GM18517 (cell line): ENCODE data around the gene ELAC1.
"Not testable (repeated sequence)": the region's sequence is repeated elsewhere in the genome, so short reads cannot be mapped to it uniquely, and the experiment has no call there.

Experiments used
- ATAC-seq: cut with Tn5 transposase; IDR thresholded peaks from one replicate; pipeline ENCODE4 v1.9.1; 2021; ENCODE audit warnings: mild to moderate bottlenecking, moderate library complexity; ENCODE audit not compliant: unreplicated experiment

ELAC1 gene

GRCh38 chr18:50967714-50968661, at the start of gene ELAC1:
Gene ELAC1, plus strand, starts transcription at chr18:50968040. Its CDS starts 6,365 bp downstream, at chr18:50974405.
- ATAC-seq, result peak; percentile 86

GRCh38 chr18:50918153-50918552, 49.7 kb upstream of the ELAC1 start:
- ATAC-seq, result no peak

- ATAC-seq, result no peak
Observed at GRCh38 chr18:50924372-50924771, 43.5 kb upstream of the ELAC1 start.

- ATAC-seq, result no peak
Observed at GRCh38 chr18:50926521-50926920, 41.3 kb upstream of the ELAC1 start.

GRCh38 chr18:50928551-50928950, 39.3 kb upstream of the ELAC1 start:
- ATAC-seq, result no peak

GRCh38 chr18:50933684-50934083, 34.2 kb upstream of the ELAC1 start:
- no peak for ATAC-seq

- ATAC-seq, result no peak
Observed at GRCh38 chr18:50934545-50935211, 33.2 kb upstream of the ELAC1 start.

GRCh38 chr18:50935493-50936191, 32.2 kb upstream of the ELAC1 start:
- no peak for ATAC-seq

- ATAC-seq, result no peak
Observed at GRCh38 chr18:50937183-50937582, 30.7 kb upstream of the ELAC1 start.

GRCh38 chr18:50938912-50939311, 28.9 kb upstream of the ELAC1 start:
- ATAC-seq, result no peak

GRCh38 chr18:50944245-50944932, 23.5 kb upstream of the ELAC1 start:
- no peak for ATAC-seq

GRCh38 chr18:50945918-50946317, 21.9 kb upstream of the ELAC1 start:
- not testable (repeated sequence) for ATAC-seq

- ATAC-seq, result no peak
Observed at GRCh38 chr18:50947899-50948298, 19.9 kb upstream of the ELAC1 start.

- no peak for ATAC-seq
Observed at GRCh38 chr18:50949185-50949584, 18.7 kb upstream of the ELAC1 start.

GRCh38 chr18:50950626-50951025, 17.2 kb upstream of the ELAC1 start:
- ATAC-seq, result no peak

GRCh38 chr18:50953822-50954221, 14.0 kb upstream of the ELAC1 start:
- no peak for ATAC-seq

GRCh38 chr18:50955253-50955652, 12.6 kb upstream of the ELAC1 start:
- ATAC-seq, result no peak

GRCh38 chr18:50956116-50956515, 11.7 kb upstream of the ELAC1 start:
- ATAC-seq, result no peak

GRCh38 chr18:50961974-50962373, 5.9 kb upstream of the ELAC1 start:
- no peak for ATAC-seq

- ATAC-seq, result no peak
Observed at GRCh38 chr18:50969448-50969847, 1.6 kb downstream of the ELAC1 start.

GRCh38 chr18:50970006-50970405, 2.2 kb downstream of the ELAC1 start:
- ATAC-seq, result no peak
